Ascending aorta (tissue), 2 donors: ENCODE results near the gene PPP4C. TPM values are rescaled to one million over a fixed set of nuclear protein-coding genes. Genes with fewer than 3 reads are reported as not detected.
A peak's percentile ranks its signal among the peaks of the same experiment; 100 is the strongest.

Experiments used
- DNase-seq, 2 donors: peaks; one replicate each; pipeline ENCODE4 v3.0.0-alpha.2; 2019; ENCODE audit warnings: low spot score in 2 of 2
- H3K27ac ChIP-seq, 2 donors: fragments of 200-600 bp; sonication (generic); one replicate each; pipeline ENCODE4 v1.5.1; 2016 to 2017; ENCODE audit warnings: mild to moderate bottlenecking in 1 of 2
- H3K27me3 ChIP-seq: fragments of 200-600 bp; sonication (generic); one replicate; pipeline ENCODE4 v1.5.1; 2017
- H3K36me3 ChIP-seq, 2 donors: fragments of 200-600 bp; sonication (generic); one replicate each; pipeline ENCODE4 v1.5.1; 2016
- H3K4me1 ChIP-seq, 2 donors: fragments of 200-600 bp; sonication (generic); one replicate each; pipeline ENCODE4 v1.5.1; 2016 to 2017; ENCODE audit warnings: mild to moderate bottlenecking in 1 of 2
- H3K4me3 ChIP-seq, 2 donors: fragments of 200-600 bp; sonication (generic); one replicate each; pipeline ENCODE4 v1.5.1; 2016 to 2017; ENCODE audit warnings: mild to moderate bottlenecking in 1 of 2
- H3K9me3 ChIP-seq, 2 donors: fragments of 200-600 bp; sonication (generic); one replicate each; pipeline ENCODE4 v1.5.1; 2016
- CTCF ChIP-seq, 3 experiments: fragments of 200-600 bp in 2 of 3; fragments of 450-650 bp in 1 of 3; sonication (generic) in 2 of 3; IDR thresholded peaks; one replicate each; pipeline ENCODE4 v1.5.1; 2016 to 2019; ENCODE audit warnings: antibody characterized with exemption in 3 of 3, mild to moderate bottlenecking in 1 of 3, moderate library complexity in 1 of 3
- intact Hi-C: fragments of 100-400 bp; cut with DNase I; formaldehyde crosslinking; loops from one replicate; pipeline ENCODE4 v1.15.1; 2023
- total RNA-seq: library from RNA; depleted of rRNA; stranded (reverse); fragments of >200 nt; gene quantifications from one replicate; pipeline ENCODE4 v1.1.0, GENCODE V29; 2016

The PPP4C gene
- total RNA-seq, 1 donor from 2014 or later, result 50.7 TPM

- no peak for TF ChIP-seq CTCF (IDR thresholded peaks at IDR 0.05)
- Histone ChIP-seq H3K9me3 (no peaks in the 10 kb centered on the region), H3K27me3 (no peaks in the 10 kb centered on the region), H3K27ac (peak overlapping the region; percentile 48 to 76), H3K36me3 (peaks cover 52 to 62% of the 10 kb centered on the region in 2 donors), H3K4me3 (no peak overlapping the region), H3K4me1 (peaks cover 0 to 3% of the 10 kb centered on the region in 2 donors)
- intact Hi-C loops, result no loop called here
- no peak for DNase-seq
Measured at GRCh38 chr16:30084096-30084815, 8.5 kb downstream of the PPP4C start.

- TF ChIP-seq CTCF (IDR thresholded peaks at IDR 0.05), result no peak
- intact Hi-C loops, result no loop called here
- Histone ChIP-seq H3K4me1 (peaks cover 0 to 3% of the 10 kb centered on the region in 2 donors), H3K9me3 (no peaks in the 10 kb centered on the region), H3K4me3 (no peak overlapping the region), H3K36me3 (peaks cover 47 to 56% of the 10 kb centered on the region in 2 donors), H3K27me3 (no peaks in the 10 kb centered on the region), H3K27ac (peak overlapping the region; percentile 48 to 76)
- DNase-seq, result peak in 1 of 2 donors; percentile 77
Measured at GRCh38 chr16:30084816-30085159, 9.0 kb downstream of the PPP4C start.

DNA sequence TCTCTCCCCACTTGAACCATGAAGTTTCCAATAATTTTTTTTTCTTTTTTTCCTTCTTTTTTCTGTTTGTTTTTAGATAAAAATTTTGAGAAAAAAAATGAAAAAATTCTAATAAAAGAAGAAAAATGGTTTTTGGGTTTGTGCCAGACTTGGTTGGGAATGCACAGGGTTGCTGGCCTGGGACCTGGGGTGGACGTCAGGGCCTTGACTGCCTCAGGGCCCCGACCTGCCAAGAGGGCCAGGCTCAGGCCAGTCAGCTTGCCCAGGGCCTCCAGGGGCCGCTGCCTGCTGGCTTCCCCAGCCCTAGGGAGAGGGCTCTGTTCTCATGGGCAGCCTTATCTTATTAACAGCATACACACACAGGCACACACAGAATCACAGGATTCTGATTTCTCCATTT, 9.5 kb downstream of the PPP4C start:
- intact Hi-C loops, result no loop called here
- DNase-seq, result no peak
- Histone ChIP-seq H3K9me3 (no peaks in the 10 kb centered on the region), H3K4me3 (no peak overlapping the region), H3K27ac (peak overlapping the region; percentile 48 to 76), H3K4me1 (peaks cover 0 to 3% of the 10 kb centered on the region in 2 donors), H3K36me3 (peaks cover 45 to 52% of the 10 kb centered on the region in 2 donors), H3K27me3 (no peaks in the 10 kb centered on the region)
- TF ChIP-seq CTCF (IDR thresholded peaks at IDR 0.05), result no peak

GRCh38 chr16:30085820-30086219, 10.0 kb downstream of the PPP4C start:
- Histone ChIP-seq H3K27ac (peak overlapping the region; percentile 48 to 76), H3K36me3 (peaks cover 42 to 48% of the 10 kb centered on the region in 2 donors), H3K4me1 (peaks cover under 1 to 3% of the 10 kb centered on the region in 2 donors), H3K4me3 (no peak overlapping the region), H3K9me3 (no peaks in the 10 kb centered on the region), H3K27me3 (no peaks in the 10 kb centered on the region)
- intact Hi-C loops, result no loop called here
- no peak for TF ChIP-seq CTCF (IDR thresholded peaks at IDR 0.05)
- DNase-seq, result no peak

DNA sequence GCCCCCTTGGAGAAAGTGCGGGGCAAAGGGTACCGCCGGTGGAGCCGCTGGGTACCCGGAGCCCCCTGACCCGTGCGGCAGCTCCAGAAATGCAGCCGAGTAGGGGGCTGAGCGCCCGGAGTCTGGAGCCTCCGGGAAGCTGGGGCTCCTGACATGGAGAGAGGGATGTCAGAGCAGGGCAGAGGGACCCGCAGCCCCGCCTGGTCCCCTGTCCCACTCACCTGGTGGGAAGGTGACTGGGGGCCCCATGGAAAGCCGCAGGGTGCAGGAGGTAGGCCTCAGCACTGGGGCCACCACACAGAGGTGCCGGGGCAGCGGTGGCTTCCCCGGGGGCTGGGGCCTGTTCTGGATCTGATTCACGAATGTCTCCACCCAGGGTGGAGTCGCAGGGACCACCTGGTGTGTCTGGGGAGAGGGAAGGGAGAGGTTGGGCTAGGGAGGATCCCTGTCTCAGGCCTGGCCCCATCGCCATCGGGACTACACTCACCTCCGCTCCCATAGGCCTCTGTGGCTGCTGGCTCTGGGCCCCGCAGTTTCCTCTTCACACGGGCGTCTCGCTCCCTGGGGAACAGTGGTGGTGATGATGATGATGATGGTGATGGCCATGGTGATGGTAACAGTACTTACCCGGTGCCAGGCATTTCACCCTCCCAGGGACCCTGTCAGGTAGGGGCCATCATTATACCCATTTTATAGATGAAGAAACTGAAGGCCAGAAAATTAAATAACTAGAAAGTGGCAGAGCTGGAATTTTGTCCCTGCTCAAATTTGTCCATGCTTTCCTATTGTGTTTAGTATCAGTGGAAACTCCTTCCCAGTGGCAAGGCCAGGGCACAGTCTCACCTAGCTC, 10.7 kb downstream of the PPP4C start:
- TF ChIP-seq CTCF (IDR thresholded peaks at IDR 0.05), result no peak
- H3K27me3 ChIP-seq, result no peaks in the 10 kb centered on the region
- H3K4me3 ChIP-seq, result no peak overlapping the region
- no peak for DNase-seq
- peak overlapping the region; percentile 48 to 76 for H3K27ac ChIP-seq
- H3K9me3 ChIP-seq, result no peaks in the 10 kb centered on the region
- peaks cover 35 to 41% of the 10 kb centered on the region in 2 donors for H3K36me3 ChIP-seq
- peaks cover 7 to 8% of the 10 kb centered on the region in 2 donors for H3K4me1 ChIP-seq
- intact Hi-C loops, result no loop called here
